ENCODE measurements around the gene SH2D3C. TPM values are rescaled to one million over a fixed set of nuclear protein-coding genes. Genes with fewer than 3 reads are reported as not detected.
A peak's percentile ranks its signal among the peaks of the same experiment; 100 is the strongest.

The SH2D3C gene
- total and polyA plus RNA-seq, 10 of the 15 experiments (the other 5 are each of a cell fraction or from before 2014, with no cell fraction given) = 1.2 to 23.5 (median 16.2) TPM

GRCh38 chr9:127796225-127796813 lies 17.9 kb upstream of the SH2D3C start:
- DNase-seq (ENCODE audit: low read depth, low spot score) = no peak
- FAIRE-seq = no peak
- H3K27me3 ChIP-seq (replicated peaks in 1 of 2; ENCODE audit: control insufficient read depth in 2 of 2, insufficient read depth in 2 of 2, low read length in 1 of 2) = no peaks in the 10 kb centered on the region
- H3K4me1 ChIP-seq (ENCODE audit: control insufficient read depth, insufficient read depth, low read length) = peaks cover 21% of the 10 kb centered on the region
- 63% methylated on average over 8 of the region's 8 CpGs for WGBS (ENCODE audit: insufficient coverage, insufficient replicate concordance, low lambda C conversion rate, missing lambda C conversion rate)
- in situ Hi-C loops (cut with MboI) = no loop called here
- ChIA-PET RAD21 (ENCODE audit: unreplicated experiment) (interaction anchor here (0.6 kb wide), 1 partner anchor 123 kb away, joined by 3 read pairs; no protein-coding TSS in a partner anchor), POLR2A (interaction anchor here (0.6 to 1.7 kb wide), 3 partner anchors 12 to 106 kb away, joined by 4 to 5 read pairs (median 4); no protein-coding TSS in a partner anchor), SMC1A (ENCODE audit: uncharacterized antibody, unreplicated experiment) (interaction anchor here (1.1 kb wide), 1 partner anchor 34 kb away, joined by 3 read pairs; no protein-coding TSS in a partner anchor), CTCF (interaction anchor here (1.0 to 1.8 kb wide), 3 partner anchors 20 to 73 kb away, joined by 3 to 7 read pairs (median 3); partner anchors contain the start of gene TOR2A)
- H3K9ac ChIP-seq (ENCODE audit: control insufficient read depth, insufficient read depth, low read length) = peak overlapping the region; percentile 8; the same call in 1 of the 2 replicates
- no peaks in the 10 kb centered on the region for H4K20me1 ChIP-seq (ENCODE audit: control insufficient read depth, insufficient read depth)
- no peaks in the 10 kb centered on the region for H3K79me2 ChIP-seq (ENCODE audit: control insufficient read depth, insufficient read depth, low read length)
- peak; percentile 63 for ATAC-seq
- H3K36me3 ChIP-seq (ENCODE audit: control insufficient read depth in 2 of 2, insufficient read depth in 2 of 2, low read length in 1 of 2) = peaks cover 5 to 8% of the 10 kb centered on the region in 2 experiments; a peak in 2 of 4 replicates
- H3K4me3 ChIP-seq = no peak overlapping the region
- H3K9me3 ChIP-seq (replicated peaks; ENCODE audit: control insufficient read depth, insufficient read depth, low read length) = no peaks in the 10 kb centered on the region
- TF ChIP-seq RUNX3 (IDR thresholded peaks at IDR 0.05; ENCODE audit: low read length) = peak; percentile 20; the same call in 1 of the 2 replicates
- TF ChIP-seq HDGF (IDR thresholded peaks at IDR 0.05) = no peak
- TF ChIP-seq PML (IDR thresholded peaks at IDR 0.05; ENCODE audit: low read length) = 0 out of 2 replicates have a peak, but pooled peaks have one; percentile 55
- peak; percentile 48; the same call in 1 of the 2 replicates for TF ChIP-seq POLR2A (IDR thresholded peaks at IDR 0.05; ENCODE audit: low read depth, low read length)
- 0 out of 2 replicates have a peak, but pooled peaks have one; percentile 7 for TF ChIP-seq POLR2AphosphoS5 (IDR thresholded peaks at IDR 0.05; ENCODE audit: low read length)
- intact Hi-C loops (cut with micrococcal nuclease; ENCODE audit: unreplicated experiment) = no loop called here
- no peak overlapping the region; the same call in 1 of the 2 replicates for H3K27ac ChIP-seq (ENCODE audit: control insufficient read depth, insufficient read depth)
- no peak overlapping the region for H2AFZ ChIP-seq (ENCODE audit: control insufficient read depth, low read depth, low read length)
- no peak overlapping the region for H3K4me2 ChIP-seq (ENCODE audit: control insufficient read depth, insufficient read depth)
- BruUV-seq (replicated peaks) = no TSS peak

GRCh38 chr9:127794001-127794791 lies 15.7 kb upstream of the SH2D3C start:
- peak; percentile 67 for TF ChIP-seq POLR2A (IDR thresholded peaks at IDR 0.05; ENCODE audit: low read depth, low read length)
- TF ChIP-seq PML (IDR thresholded peaks at IDR 0.05; ENCODE audit: low read length) = 0 out of 2 replicates have a peak, but pooled peaks have one; percentile 1
- 0 out of 2 replicates have a peak, but pooled peaks have one; percentile 45 for TF ChIP-seq MTA3 (IDR thresholded peaks at IDR 0.05; ENCODE audit: borderline replicate concordance, low read length)
- 0 out of 3 replicates have a peak, but pooled peaks of 1 of the 2 experiments have one; percentile 4 for TF ChIP-seq EGR1 (IDR thresholded peaks at IDR 0.05; ENCODE audit: borderline replicate concordance in 1 of 2, low read depth in 2 of 2, low read length in 2 of 2)
- TF ChIP-seq HDAC2 (IDR thresholded peaks at IDR 0.05) = no peak
- TF ChIP-seq SMAD5 (IDR thresholded peaks at IDR 0.05; ENCODE audit: low read depth) = 0 out of 2 replicates have a peak, but pooled peaks have one; percentile 48
- no peak for TF ChIP-seq WRNIP1 (IDR thresholded peaks at IDR 0.05; ENCODE audit: borderline replicate concordance, low read depth, low read length)
- TF ChIP-seq SMC3 (IDR thresholded peaks at IDR 0.05; ENCODE audit: borderline replicate concordance, low read length) = no peak
- RAD21 ChIA-PET (ENCODE audit: unreplicated experiment) = interaction anchor here (0.9 kb wide), 1 partner anchor 8 kb away, joined by 3 read pairs; the partner anchor contains the start of gene FPGS

More at GRCh38 chr9:127794001-127794791, 15.7 kb upstream of the SH2D3C start:
- H3K9ac ChIP-seq (ENCODE audit: control insufficient read depth, insufficient read depth, low read length) = no peak overlapping the region
- ATAC-seq (no peak), FAIRE-seq (no peak), DNase-seq (ENCODE audit: low read depth, low spot score) (no peak)
- no peak overlapping the region for H3K4me3 ChIP-seq
- no peaks in the 10 kb centered on the region for H3K9me3 ChIP-seq (replicated peaks; ENCODE audit: control insufficient read depth, insufficient read depth, low read length)
- ChIA-PET SMC1A (ENCODE audit: uncharacterized antibody, unreplicated experiment) (interaction anchor here (0.6 to 1.8 kb wide), 2 partner anchors 112 to 167 kb away, joined by 3 to 5 read pairs; no protein-coding TSS in a partner anchor), CTCF (interaction anchor here (1.2 to 1.7 kb wide), 2 partner anchors 24 to 76 kb away, joined by 3 to 4 read pairs; no protein-coding TSS in a partner anchor), POLR2A (no interaction called here)
- H3K36me3 ChIP-seq (ENCODE audit: control insufficient read depth in 2 of 2, insufficient read depth in 2 of 2, low read length in 1 of 2) = peaks cover 9 to 21% of the 10 kb centered on the region in 2 experiments; a peak in 3 of 4 replicates
- peaks cover 21% of the 10 kb centered on the region for H3K4me1 ChIP-seq (ENCODE audit: control insufficient read depth, insufficient read depth, low read length)
- peaks cover 2% of the 10 kb centered on the region for H3K79me2 ChIP-seq (ENCODE audit: control insufficient read depth, insufficient read depth, low read length)
- in situ Hi-C loops (cut with MboI) (no loop called here), intact Hi-C loops (cut with micrococcal nuclease; ENCODE audit: unreplicated experiment) (no loop called here)
- no TSS peak for BruUV-seq (replicated peaks)
- no peaks in the 10 kb centered on the region for H3K27me3 ChIP-seq (replicated peaks in 1 of 2; ENCODE audit: control insufficient read depth in 2 of 2, insufficient read depth in 2 of 2, low read length in 1 of 2)
- H3K4me2 ChIP-seq (ENCODE audit: control insufficient read depth, insufficient read depth) = no peak overlapping the region
- no peak overlapping the region for H3K27ac ChIP-seq (ENCODE audit: control insufficient read depth, insufficient read depth)
- peaks cover 7% of the 10 kb centered on the region; the same call in 1 of the 2 replicates for H4K20me1 ChIP-seq (ENCODE audit: control insufficient read depth, insufficient read depth)
- H2AFZ ChIP-seq (ENCODE audit: control insufficient read depth, low read depth, low read length) = no peak overlapping the region
- WGBS (ENCODE audit: insufficient coverage, insufficient replicate concordance, low lambda C conversion rate, missing lambda C conversion rate) = 83% methylated on average over 12 of the region's 14 CpGs

Data from GM12878 (cell line).